GM21737 (cell line): ENCODE results near the gene FGF3.

Experiments
- ATAC-seq: cut with Tn5 transposase; IDR thresholded peaks from one replicate; pipeline ENCODE4 v1.9.1; 2021; ENCODE audit warnings: mild to moderate bottlenecking, moderate library complexity; ENCODE audit not compliant: unreplicated experiment

Gene FGF3

DNA sequence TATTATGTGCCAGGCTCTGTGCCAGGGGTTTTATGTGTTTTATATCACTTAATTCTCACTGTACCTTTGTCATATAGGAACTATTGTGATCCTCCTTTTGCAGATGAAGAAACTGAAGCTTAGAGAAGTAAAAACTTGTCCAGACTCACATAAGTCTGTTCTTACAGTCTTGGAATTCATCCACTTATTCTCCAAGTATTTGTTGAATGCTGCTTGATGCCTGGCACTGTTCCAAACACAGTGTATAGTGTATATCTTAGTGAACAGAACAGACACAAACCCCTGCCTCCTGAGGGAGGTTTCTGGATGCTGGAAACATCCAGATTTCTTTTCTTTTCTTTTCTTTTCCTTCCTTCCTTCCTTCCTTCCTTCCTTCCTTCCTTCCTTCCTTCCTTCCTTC is 29.0 kb upstream of the FGF3 start:
- ATAC-seq, result no peak

- no peak for ATAC-seq
Measured at GRCh38 chr11:69844396-69844795, 25.2 kb upstream of the FGF3 start.

DNA sequence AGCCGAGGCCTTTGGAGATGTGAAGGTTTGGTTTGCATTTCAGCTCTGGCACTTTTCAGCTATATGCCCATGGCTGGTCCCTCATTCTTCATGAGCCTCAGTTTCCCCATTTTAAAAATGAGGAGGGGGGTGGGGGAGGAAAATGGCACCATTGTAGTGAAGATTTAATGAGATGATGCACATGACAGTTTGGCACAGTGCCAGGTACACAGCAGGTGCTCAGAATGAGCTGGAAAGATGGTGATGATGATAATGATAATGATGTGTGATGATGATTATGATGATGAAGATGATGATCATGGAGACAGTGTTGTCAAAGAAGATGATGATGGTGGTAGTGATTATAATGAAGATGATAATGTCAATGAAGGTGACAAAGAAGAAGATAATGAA is 24.3 kb upstream of the FGF3 start:
- ATAC-seq, result no peak

DNA sequence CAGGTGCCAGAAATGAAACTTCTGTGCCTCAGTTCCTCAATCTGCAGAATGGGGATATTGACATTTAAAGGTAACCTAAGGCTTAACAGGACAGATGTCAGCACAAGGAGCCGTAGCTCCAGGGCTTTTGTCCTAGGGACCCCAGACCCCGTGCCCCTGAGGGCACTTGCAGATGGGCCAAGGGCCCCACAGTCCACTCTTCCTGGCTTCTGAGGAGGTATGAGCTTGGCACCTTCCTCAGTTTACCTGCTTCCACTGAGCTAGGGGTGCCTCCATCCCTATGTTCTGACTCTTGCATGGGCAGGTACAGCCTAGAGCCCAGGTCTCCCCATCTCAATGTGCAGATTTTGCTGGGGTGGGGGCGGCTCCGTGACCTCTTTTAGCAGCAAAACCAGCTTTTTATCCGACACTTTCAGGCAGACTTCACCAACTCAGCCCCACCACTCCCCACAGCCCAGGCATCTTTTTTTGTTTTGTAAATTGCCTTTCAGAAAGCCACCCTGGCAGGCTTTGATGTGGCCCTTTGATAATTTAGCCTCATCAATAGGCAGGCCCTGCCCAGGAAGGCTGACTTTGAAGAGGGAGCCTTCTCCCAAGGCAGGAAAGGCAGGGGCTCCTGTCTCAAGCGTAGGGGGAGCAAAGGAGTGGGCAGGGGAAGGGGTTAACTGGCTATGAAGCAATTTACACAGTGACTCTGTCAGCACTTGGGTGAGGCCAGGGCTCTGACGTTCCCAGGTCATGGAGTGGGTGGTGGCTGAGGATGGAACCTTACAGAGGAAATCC is 23.7 kb upstream of the FGF3 start:
- ATAC-seq, result no peak

- no peak for ATAC-seq
Measured at GRCh38 chr11:69841859-69842698, 22.9 kb upstream of the FGF3 start.

DNA sequence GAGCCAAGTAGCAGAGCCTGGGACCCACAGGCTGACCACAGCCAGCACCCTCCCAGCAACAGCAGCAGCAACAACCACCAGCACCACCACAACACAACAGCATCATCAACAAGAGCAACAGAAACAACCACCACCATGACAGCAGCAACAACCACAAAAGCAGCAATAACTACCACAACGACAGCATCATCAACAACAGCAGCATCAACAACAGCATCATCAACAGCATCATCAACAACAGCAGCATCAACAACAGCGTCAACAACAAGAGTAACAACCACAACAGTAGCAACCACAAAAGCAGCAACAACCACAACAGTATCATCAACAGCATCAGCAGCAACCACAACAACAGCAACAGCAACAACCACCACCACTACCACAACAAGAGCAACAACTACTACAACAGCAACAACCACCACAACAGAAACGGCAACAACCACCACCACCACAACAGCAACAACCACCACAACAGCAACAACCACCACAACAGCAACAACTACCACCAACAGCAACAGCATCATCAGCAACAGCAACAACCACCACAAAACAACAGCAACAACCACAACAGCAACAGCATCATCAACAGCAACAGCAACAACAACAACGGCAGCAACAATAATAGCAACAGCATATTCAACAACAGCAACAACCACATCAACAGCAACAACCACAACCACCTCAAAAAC is 22.1 kb upstream of the FGF3 start:
- ATAC-seq, result no peak

GRCh38 chr11:69840371-69841169 is 21.4 kb upstream of the FGF3 start:
- no peak for ATAC-seq

DNA sequence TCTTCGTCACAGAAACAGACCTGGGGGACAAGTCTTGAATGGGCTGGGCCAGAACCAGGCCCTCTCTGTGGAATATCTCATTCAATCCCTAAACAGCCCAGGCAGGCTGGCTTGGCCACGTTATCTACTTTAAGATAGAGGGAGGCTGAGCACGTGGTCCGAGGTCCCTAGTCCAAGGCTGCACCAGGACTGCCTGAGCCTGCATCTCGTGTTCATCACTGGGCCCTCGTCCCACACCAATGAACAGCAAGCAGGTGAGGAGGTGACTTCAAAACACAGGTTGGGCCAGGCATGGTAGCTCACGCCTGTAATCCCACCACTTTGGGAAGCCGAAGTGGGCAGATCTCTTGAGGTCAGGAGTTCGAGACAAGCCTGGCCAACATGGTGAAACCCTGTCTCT is 20.3 kb upstream of the FGF3 start:
- no peak for ATAC-seq

DNA sequence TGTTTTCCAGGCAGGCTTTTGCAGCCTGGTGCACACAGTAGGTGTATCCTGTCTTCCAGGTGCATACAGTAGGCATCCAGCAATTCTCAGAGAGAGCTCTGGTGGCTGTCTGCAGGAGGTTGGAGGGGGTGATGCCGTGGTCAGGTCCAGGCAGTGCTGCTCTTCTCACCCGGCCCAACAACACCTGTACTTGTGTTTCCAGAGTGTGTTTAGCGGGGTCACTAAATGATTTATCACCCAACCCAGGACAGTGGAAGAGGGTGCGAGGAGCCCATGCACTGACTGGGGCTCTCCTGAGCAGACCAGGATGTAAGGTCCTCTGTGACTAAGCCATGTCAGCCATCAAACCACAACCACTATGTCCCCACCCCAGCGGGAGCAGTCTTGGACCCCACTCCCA is 18.6 kb upstream of the FGF3 start:
- ATAC-seq, result no peak

- ATAC-seq, result no peak
Measured at GRCh38 chr11:69836401-69836800, 17.2 kb upstream of the FGF3 start.

- no peak for ATAC-seq
Measured at GRCh38 chr11:69834811-69835800, 15.9 kb upstream of the FGF3 start.

GRCh38 chr11:69834251-69834650 is 15.0 kb upstream of the FGF3 start:
- ATAC-seq, result no peak

GRCh38 chr11:69832561-69833413 is 13.6 kb upstream of the FGF3 start:
- no peak for ATAC-seq

- no peak for ATAC-seq
Measured at GRCh38 chr11:69831985-69832384, 12.8 kb upstream of the FGF3 start.

GRCh38 chr11:69830086-69830485 is 10.9 kb upstream of the FGF3 start:
- no peak for ATAC-seq

DNA sequence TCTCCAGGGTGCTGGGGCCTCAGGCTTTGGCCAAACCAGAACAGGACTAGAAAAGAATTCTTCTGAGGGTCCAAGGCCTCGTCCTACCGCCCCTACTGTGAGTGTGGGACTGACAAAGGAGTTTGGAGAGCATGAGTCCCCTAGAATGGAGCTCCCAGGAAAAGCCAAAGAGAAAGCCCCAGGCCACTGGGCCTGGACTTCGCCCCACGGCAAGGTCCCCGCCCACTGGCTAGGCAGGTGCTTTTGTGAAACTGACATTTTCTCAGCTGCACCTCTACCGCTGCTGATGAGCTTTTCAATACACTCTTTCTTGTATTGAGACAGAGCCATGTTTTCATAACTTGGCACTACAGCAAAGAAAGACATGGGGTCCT is 9.7 kb upstream of the FGF3 start:
- no peak for ATAC-seq

- no peak for ATAC-seq
Measured at GRCh38 chr11:69828276-69828970, 9.2 kb upstream of the FGF3 start.

- no peak for ATAC-seq
Measured at GRCh38 chr11:69826773-69827172, 7.6 kb upstream of the FGF3 start.
